IMR-90 (cell line): ENCODE results near the gene ATXN1.

Experiments
- POLR2A ChIP-seq: IDR thresholded peaks from 2 replicates; pipeline ENCODE4 v1.6.1; 2012; ENCODE audit warnings: mild to moderate bottlenecking, low read depth, low read length
- RAD21 ChIP-seq: IDR thresholded peaks from 2 replicates; pipeline ENCODE4 v1.6.1; 2012; ENCODE audit warnings: low read length, improper control_type of control experiment
- RCOR1 ChIP-seq: IDR thresholded peaks from 2 replicates; pipeline ENCODE4 v1.6.1; 2012; ENCODE audit warnings: mild to moderate bottlenecking, low read length, improper control_type of control experiment; ENCODE audit not compliant: insufficient replicate concordance
- SMC3 ChIP-seq: fragments of 150-350 bp; IDR thresholded peaks from 2 replicates; pipeline ENCODE4 v1.6.1; 2016; ENCODE audit warnings: low read depth, mild to moderate bottlenecking, antibody characterized with exemption, low read length, moderate library complexity
- TF ChIP-seq, protein P1 (sequence below): conservative IDR thresholded peaks from 2 replicates; pipeline ENCODE4 v1.5.1; 2012; ENCODE audit warnings: mild to moderate bottlenecking, low read depth, low read length, improper control_type of control experiment

DNA sequence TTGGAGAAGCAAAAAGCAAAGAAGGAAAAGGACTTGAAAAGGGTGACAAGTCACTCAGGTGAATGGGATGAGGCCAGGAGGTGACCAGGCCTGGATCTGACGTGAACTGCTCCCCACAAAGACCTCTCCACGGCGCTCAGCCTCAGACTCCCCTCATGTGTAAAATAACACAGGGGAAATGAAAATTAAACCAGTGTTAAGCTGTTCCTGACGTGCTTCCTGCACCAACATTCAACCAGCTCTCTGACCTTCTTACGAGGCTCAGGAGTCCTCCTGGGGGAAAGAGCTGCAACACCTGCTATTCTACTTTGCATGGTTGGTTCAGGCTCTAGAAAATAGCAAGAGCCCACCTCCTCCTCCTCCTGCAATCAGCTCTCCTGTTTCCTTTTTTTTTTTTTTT, 256.7 kb downstream of the ATXN1 start:
- TF ChIP-seq, protein P1, sequence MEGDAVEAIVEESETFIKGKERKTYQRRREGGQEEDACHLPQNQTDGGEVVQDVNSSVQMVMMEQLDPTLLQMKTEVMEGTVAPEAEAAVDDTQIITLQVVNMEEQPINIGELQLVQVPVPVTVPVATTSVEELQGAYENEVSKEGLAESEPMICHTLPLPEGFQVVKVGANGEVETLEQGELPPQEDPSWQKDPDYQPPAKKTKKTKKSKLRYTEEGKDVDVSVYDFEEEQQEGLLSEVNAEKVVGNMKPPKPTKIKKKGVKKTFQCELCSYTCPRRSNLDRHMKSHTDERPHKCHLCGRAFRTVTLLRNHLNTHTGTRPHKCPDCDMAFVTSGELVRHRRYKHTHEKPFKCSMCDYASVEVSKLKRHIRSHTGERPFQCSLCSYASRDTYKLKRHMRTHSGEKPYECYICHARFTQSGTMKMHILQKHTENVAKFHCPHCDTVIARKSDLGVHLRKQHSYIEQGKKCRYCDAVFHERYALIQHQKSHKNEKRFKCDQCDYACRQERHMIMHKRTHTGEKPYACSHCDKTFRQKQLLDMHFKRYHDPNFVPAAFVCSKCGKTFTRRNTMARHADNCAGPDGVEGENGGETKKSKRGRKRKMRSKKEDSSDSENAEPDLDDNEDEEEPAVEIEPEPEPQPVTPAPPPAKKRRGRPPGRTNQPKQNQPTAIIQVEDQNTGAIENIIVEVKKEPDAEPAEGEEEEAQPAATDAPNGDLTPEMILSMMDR = no peak
- TF ChIP-seq RAD21 = no peak
- TF ChIP-seq POLR2A = no peak
- TF ChIP-seq SMC3 = no peak
- TF ChIP-seq RCOR1 = no peak
